Peyer's patch (tissue), 4 donors: ENCODE data around the gene ITGAD.

Experiments
- CTCF ChIP-seq, 6 experiments: fragments of 450-650 bp in 4 of 6; fragments of 200-600 bp in 2 of 6; sonication (generic) in 1 of 6; IDR thresholded peaks; one replicate each; pipeline ENCODE4 v1.5.1; 2017 to 2019; ENCODE audit warnings: antibody characterized with exemption in 6 of 6, mild to moderate bottlenecking in 3 of 6, moderate library complexity in 1 of 6
- POLR2A ChIP-seq, 2 donors: fragments of 450-650 bp; IDR thresholded peaks; one replicate each; pipeline ENCODE4 v1.5.1; 2017; ENCODE audit warnings: antibody characterized with exemption in 2 of 2, mild to moderate bottlenecking in 2 of 2, moderate library complexity in 2 of 2

- no peak for TF ChIP-seq POLR2A (IDR thresholded peaks at IDR 0.05)
- TF ChIP-seq CTCF (IDR thresholded peaks at IDR 0.05): no peak
Measured at GRCh38 chr16:31471875-31472708, 79.0 kb downstream of the ITGAD start, which contains the start of gene TGFB1I1.
